ENCODE measurements around the gene ZBTB40. TPM values are rescaled to one million over a fixed set of nuclear protein-coding genes. Genes with fewer than 3 reads are reported as not detected.

ZBTB40 gene
- total RNA-seq, 1 experiment from 2014 or later, result 16.3 TPM

DNA sequence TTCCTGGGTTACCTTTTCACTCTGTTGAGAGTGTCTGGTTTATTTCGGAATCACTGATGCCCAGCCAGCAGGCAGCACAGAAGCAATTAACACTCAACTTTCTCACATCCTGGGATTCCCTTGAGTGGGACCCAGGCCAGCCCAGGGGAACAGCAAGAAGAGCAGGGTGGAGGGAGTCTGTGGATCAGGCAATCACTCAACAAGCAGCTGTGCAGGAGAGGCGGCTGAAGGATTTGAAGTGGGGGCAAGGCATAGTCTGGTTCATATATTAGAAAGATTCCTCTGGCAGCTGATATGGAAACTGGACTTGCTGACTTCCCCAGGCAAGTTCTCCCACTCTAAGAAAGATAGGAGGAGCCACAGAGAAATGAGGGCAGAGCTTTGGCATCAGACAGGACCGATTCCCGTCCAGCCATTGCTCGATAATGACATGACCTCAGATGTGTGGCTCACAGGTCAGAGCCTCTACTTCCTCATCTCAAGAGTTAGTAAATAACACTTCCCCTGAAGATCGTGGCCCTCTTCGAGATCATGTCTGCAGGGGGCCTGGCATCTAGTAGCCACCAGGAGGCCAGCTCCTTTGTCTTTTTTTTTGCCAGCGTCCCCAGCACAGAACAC, 124.0 kb downstream of the ZBTB40 start:
- peaks cover 7 to 22% of the 10 kb centered on the region in 2 experiments for H3K4me1 Mint-ChIP-seq
- Histone ChIP-seq H3K23ac (ENCODE audit: insufficient read length, low read depth, low read length) (no peak overlapping the region), H3K79me1 (ENCODE audit: insufficient read depth, low read depth, low read length, poor library complexity, severe bottlenecking) (no peaks in the 10 kb centered on the region), H2BK12ac (ENCODE audit: insufficient read length, low read depth, low read length) (no peak overlapping the region), H3K9ac (ENCODE audit: extremely low read depth, insufficient read length, low read length) (no peak overlapping the region), H2BK15ac (ENCODE audit: low read depth, low read length) (no peak overlapping the region), H2AFZ (ENCODE audit: low read length) (no peak overlapping the region), H3K4ac (ENCODE audit: low read depth, low read length) (no peak overlapping the region), H2BK5ac (ENCODE audit: insufficient read length, low read length) (no peak overlapping the region), H3K4me2 (ENCODE audit: insufficient read depth, insufficient read length, low read length) (no peak overlapping the region), H3K27me3 (ENCODE audit: insufficient read depth, low read length) (no peaks in the 10 kb centered on the region), H3K56ac (ENCODE audit: insufficient read length, low read depth, low read length) (no peak overlapping the region), H3T11ph (ENCODE audit: low read length) (no peak overlapping the region), H4K8ac (replicated peaks; ENCODE audit: insufficient read length, low read depth, low read length) (no peak overlapping the region), H3K9me3 (ENCODE audit: control insufficient read depth, low read depth, low read length) (peaks cover 11% of the 10 kb centered on the region), H3K79me2 (ENCODE audit: insufficient read depth, low read length) (no peaks in the 10 kb centered on the region), H3K18ac (ENCODE audit: insufficient read length, low read depth, low read length) (no peak overlapping the region), H4K5ac (ENCODE audit: insufficient read length, low read depth, low read length) (no peak overlapping the region), H4K20me1 (ENCODE audit: control insufficient read depth, insufficient read depth, insufficient read length) (no peaks in the 10 kb centered on the region), H3K23me2 (ENCODE audit: insufficient read length, low read depth, low read length, poor library complexity, severe bottlenecking) (no peaks in the 10 kb centered on the region), H3K4me1 (ENCODE audit: insufficient read depth, low read length) (0 out of 2 replicates have a peak, but pooled peaks cover 2% of the 10 kb centered on the region), H3K14ac (ENCODE audit: insufficient read depth, low read length) (no peak overlapping the region), H2AK5ac (ENCODE audit: insufficient read length, low read length) (no peak overlapping the region), H4K91ac (ENCODE audit: insufficient read length, low read depth, low read length) (no peak overlapping the region), H2BK120ac (ENCODE audit: low read depth, low read length, poor library complexity, severe bottlenecking) (no peak overlapping the region), H3K27ac (ENCODE audit: insufficient read length, low read depth, low read length) (no peak overlapping the region), H2BK20ac (ENCODE audit: low read depth, low read length, poor library complexity, severe bottlenecking) (no peak overlapping the region)
- no peak overlapping the region; a peak in 2 of 7 replicates for H3K27ac Mint-ChIP-seq
- DNase-seq, result no peak
- no peak overlapping the region for H3K4me3 Mint-ChIP-seq
- peaks cover 4 to 6% (median 4%) of the 10 kb centered on the region in 3 experiments; a peak in 5 of 7 replicates for H3K36me3 Mint-ChIP-seq (ENCODE audit: insufficient read depth in 1 of 3, low read depth in 3 of 3)
- H3K27me3 Mint-ChIP-seq (ENCODE audit: low read depth), result no peaks in the 10 kb centered on the region; the same call in 1 of the 2 replicates
- peaks cover 18 to 20% of the 10 kb centered on the region in 2 experiments for H3K9me3 Mint-ChIP-seq
- WGBS (ENCODE audit: extremely low coverage, insufficient read length, low lambda C conversion rate), result no CpG with 5 or more reads among the region's 8 CpGs
- TF ChIP-seq, protein P1, sequence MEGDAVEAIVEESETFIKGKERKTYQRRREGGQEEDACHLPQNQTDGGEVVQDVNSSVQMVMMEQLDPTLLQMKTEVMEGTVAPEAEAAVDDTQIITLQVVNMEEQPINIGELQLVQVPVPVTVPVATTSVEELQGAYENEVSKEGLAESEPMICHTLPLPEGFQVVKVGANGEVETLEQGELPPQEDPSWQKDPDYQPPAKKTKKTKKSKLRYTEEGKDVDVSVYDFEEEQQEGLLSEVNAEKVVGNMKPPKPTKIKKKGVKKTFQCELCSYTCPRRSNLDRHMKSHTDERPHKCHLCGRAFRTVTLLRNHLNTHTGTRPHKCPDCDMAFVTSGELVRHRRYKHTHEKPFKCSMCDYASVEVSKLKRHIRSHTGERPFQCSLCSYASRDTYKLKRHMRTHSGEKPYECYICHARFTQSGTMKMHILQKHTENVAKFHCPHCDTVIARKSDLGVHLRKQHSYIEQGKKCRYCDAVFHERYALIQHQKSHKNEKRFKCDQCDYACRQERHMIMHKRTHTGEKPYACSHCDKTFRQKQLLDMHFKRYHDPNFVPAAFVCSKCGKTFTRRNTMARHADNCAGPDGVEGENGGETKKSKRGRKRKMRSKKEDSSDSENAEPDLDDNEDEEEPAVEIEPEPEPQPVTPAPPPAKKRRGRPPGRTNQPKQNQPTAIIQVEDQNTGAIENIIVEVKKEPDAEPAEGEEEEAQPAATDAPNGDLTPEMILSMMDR (conservative IDR thresholded peaks at IDR 0.05), result peak; percentile 15; the same call in 1 of the 3 replicates
